Right atrium auricular region (tissue), 2 donors: ENCODE data around the gene ADM. TPM values are rescaled to one million over a fixed set of nuclear protein-coding genes. Genes with fewer than 3 reads are reported as not detected.

ENCODE experiments used
- DNase-seq: peaks from one replicate; pipeline ENCODE4 v3.0.0-alpha.2; 2019; ENCODE audit warnings: low spot score
- H3K27ac ChIP-seq, 2 donors: fragments of 200-600 bp; sonication (generic); 1 replicate in 1 of 2; 2 replicates in 1 of 2; pipeline ENCODE4 v1.5.1; 2016 to 2019
- H3K27me3 ChIP-seq, 2 donors: fragments of 200-600 bp; sonication (generic); one replicate each; pipeline versions ENCODE4 v1.5.1 to v1.6.0; 2017 to 2019
- H3K36me3 ChIP-seq: fragments of 200-600 bp; sonication (generic); one replicate; pipeline ENCODE4 v1.5.1; 2016
- H3K4me1 ChIP-seq, 2 donors: fragments of 200-600 bp; sonication (generic); one replicate each; pipeline versions ENCODE4 v1.5.1 to v1.6.0; 2017 to 2019
- H3K4me3 ChIP-seq, 2 donors: fragments of 200-600 bp; sonication (generic); 1 replicate in 1 of 2; 2 replicates in 1 of 2; pipeline ENCODE4 v1.5.1; 2017 to 2019; ENCODE audit warnings: mild to moderate bottlenecking in 1 of 2, moderate library complexity in 1 of 2
- H3K9me3 ChIP-seq, 2 donors: fragments of 200-600 bp; sonication (generic); one replicate each; pipeline ENCODE4 v1.5.1; 2019
- CTCF ChIP-seq, 2 donors: fragments of 200-600 bp; sonication (generic); IDR thresholded peaks; one replicate each; pipeline ENCODE4 v1.5.1; 2019; ENCODE audit warnings: antibody characterized with exemption in 2 of 2
- total RNA-seq, 2 donors: library from RNA; depleted of rRNA; stranded (reverse); fragments of >200 nt; gene quantifications; one replicate each; pipeline ENCODE4 v1.1.0, GENCODE V29; 2016

The ADM gene
- total RNA-seq, 2 donors from 2014 or later: 31.2 to 217 TPM

DNA sequence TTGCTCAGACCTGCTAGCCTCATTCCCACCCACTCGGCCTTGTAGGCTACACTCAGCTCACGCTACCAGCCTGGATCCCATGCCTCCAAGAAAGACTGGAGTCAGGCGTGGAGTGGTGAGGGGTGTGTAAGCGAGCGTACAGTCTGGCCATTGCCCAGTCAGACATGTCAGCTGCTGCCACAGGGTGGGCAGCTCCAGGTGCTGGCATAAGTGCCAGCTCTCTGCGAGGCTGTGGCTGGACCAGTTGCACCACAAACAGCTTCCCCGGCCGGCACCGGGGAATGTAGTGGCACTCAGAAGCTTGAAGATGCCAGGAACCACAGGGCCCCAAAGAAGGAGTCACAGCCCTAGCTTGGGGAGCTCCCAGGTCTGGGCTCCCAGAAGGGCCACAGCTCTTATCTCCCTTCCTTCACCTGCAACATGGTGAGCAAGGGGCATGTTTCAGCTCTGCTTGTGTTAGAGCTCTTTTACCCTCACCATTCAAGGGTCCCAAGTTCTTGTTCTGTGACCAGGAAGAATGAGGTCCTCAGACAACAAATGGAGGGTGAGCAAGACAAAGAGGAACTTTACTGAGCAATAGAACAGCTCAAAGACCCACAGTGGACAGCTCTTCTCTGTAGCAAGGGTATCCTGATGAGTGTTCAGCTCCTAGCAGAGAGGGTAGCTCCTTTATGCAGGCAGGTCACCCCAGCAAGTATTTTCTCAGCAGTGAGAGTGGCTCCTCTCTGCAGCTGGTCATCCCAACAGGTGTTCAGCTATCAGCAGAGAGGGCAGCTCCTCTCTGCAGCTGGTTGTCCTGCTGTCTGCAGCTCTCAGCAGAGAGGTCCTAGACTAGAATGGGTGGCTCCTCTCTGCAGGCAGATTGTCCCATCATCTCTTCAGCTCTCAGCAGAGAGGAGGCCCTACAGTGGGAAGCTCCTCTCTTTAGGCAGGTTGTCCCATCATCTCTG lies 16.8 kb upstream of the ADM start:
- Histone ChIP-seq H3K4me3 (no peak overlapping the region), H3K27me3 (no peaks in the 10 kb centered on the region), H3K36me3 (no peaks in the 10 kb centered on the region), H3K9me3 (no peaks in the 10 kb centered on the region), H3K27ac (no peak overlapping the region), H3K4me1 (peaks cover 0 to 29% of the 10 kb centered on the region in 2 donors)
- no peak for DNase-seq
- no peak for TF ChIP-seq CTCF (IDR thresholded peaks at IDR 0.05)

DNA sequence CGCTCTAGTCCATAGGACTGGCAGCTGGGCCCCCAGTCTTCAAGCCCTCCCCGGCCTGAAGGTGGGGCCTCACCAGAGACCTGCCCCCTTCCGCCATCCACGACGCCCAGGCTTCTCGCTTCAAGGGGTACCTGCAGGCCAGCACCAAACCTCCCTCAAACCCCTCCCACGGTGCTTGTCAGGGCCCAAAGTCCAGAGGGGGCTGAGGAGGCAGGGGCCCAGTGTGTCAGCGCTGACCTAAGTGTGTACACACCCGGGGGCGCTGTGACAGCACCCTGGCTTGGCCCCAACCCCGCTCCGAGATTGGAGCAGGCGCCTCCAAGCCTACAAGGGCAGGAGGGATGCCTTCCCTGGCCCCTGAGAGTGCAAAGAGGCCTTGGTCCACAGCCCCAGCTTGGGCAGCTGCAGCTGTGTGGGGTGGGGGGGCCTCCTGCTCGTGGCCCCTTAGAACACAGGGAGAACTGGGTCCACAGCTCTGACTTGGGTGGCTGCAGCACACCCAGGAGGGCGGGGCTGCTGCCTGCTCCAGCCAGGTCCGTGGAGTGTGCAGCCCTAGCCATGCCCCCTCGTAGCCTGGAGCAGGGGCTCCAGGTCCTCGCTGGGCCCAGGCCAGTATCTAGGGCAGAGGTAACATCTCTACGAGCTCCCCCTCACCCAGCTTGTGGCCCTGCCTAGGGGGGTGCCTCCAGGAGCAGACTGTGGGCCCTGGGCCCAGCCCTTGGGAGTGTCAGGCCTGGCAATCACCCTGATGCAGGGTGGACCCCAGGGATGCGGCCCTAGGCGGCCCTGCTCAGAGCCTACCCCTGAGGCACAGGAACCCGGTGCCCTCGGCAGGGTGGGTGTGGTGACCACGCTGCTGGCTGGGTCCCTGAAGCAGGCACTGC lies 15.8 kb upstream of the ADM start:
- H3K36me3 ChIP-seq: no peaks in the 10 kb centered on the region
- H3K9me3 ChIP-seq: no peaks in the 10 kb centered on the region
- TF ChIP-seq CTCF (IDR thresholded peaks at IDR 0.05): no peak
- H3K4me1 ChIP-seq: peaks cover 0 to 31% of the 10 kb centered on the region in 2 donors
- no peaks in the 10 kb centered on the region for H3K27me3 ChIP-seq
- H3K27ac ChIP-seq: no peak overlapping the region
- H3K4me3 ChIP-seq: no peak overlapping the region
- DNase-seq: no peak

- Histone ChIP-seq H3K9me3 (no peaks in the 10 kb centered on the region), H3K4me3 (no peak overlapping the region), H3K27me3 (no peaks in the 10 kb centered on the region), H3K27ac (no peak overlapping the region), H3K36me3 (no peaks in the 10 kb centered on the region), H3K4me1 (peaks cover 0 to 35% of the 10 kb centered on the region in 2 donors)
- DNase-seq: no peak
- no peak for TF ChIP-seq CTCF (IDR thresholded peaks at IDR 0.05)
Measured at GRCh38 chr11:10289765-10290380, 15.0 kb upstream of the ADM start.

GRCh38 chr11:10291801-10292638 lies 12.9 kb upstream of the ADM start:
- no peaks in the 10 kb centered on the region for H3K36me3 ChIP-seq
- peaks cover 0 to 36% of the 10 kb centered on the region in 2 donors for H3K4me1 ChIP-seq
- no peaks in the 10 kb centered on the region for H3K9me3 ChIP-seq
- no peak for TF ChIP-seq CTCF (IDR thresholded peaks at IDR 0.05)
- H3K27ac ChIP-seq: peak overlapping the region in 1 of 2 donors; percentile 100
- H3K4me3 ChIP-seq: no peak overlapping the region
- DNase-seq: no peak
- H3K27me3 ChIP-seq: no peaks in the 10 kb centered on the region
